ENCODE data around the gene LHCGR. TPM values are rescaled to one million over a fixed set of nuclear protein-coding genes. Genes with fewer than 3 reads are reported as not detected.

Gene LHCGR
- total and polyA plus RNA-seq, 2 of the 13 experiments (the other 11 are each of a cell fraction or from before 2014, with no cell fraction given): not detected

- TF ChIP-seq HNF4A (CRISPR knock-in tag; IDR thresholded peaks at IDR 0.05) (no peak), FOXM1 (CRISPR knock-in tag; IDR thresholded peaks at IDR 0.05) (no peak), HDAC1 (CRISPR knock-in tag; IDR thresholded peaks at IDR 0.05) (no peak), HHEX (CRISPR knock-in tag; IDR thresholded peaks at IDR 0.05) (no peak), ZMYM3 (CRISPR knock-in tag; IDR thresholded peaks at IDR 0.05) (no peak), ZSCAN21 (CRISPR knock-in tag; IDR thresholded peaks at IDR 0.05; ENCODE audit: borderline replicate concordance) (no peak), HIVEP1 (CRISPR knock-in tag; IDR thresholded peaks at IDR 0.05) (no peak), DPF2 (CRISPR knock-in tag; IDR thresholded peaks at IDR 0.05; ENCODE audit: borderline replicate concordance, low read depth) (no peak), PHF5A (CRISPR knock-in tag; IDR thresholded peaks at IDR 0.05; ENCODE audit: low read depth, unreplicated experiment) (no peak), SAFB2 (CRISPR knock-in tag; IDR thresholded peaks at IDR 0.05; ENCODE audit: borderline replicate concordance, low read depth) (no peak), MTF1 (CRISPR knock-in tag; IDR thresholded peaks at IDR 0.05) (no peak), BCLAF1 (IDR thresholded peaks at IDR 0.05) (no peak)
These were observed 61.9 kb downstream of the LHCGR start (continued) for GRCh38 chr2:48693645-48694044.

GRCh38 chr2:48693066-48693465, 62.5 kb downstream of the LHCGR start:
- intact Hi-C loops (cut with micrococcal nuclease; ENCODE audit: unreplicated experiment): no loop called here
- FAIRE-seq: no peak
- TF ChIP-seq ZNF766 (CRISPR knock-in tag; IDR thresholded peaks at IDR 0.05; ENCODE audit: borderline replicate concordance): no peak
- no peak for TF ChIP-seq REXO4 (CRISPR knock-in tag; IDR thresholded peaks at IDR 0.05; ENCODE audit: borderline replicate concordance)
- no peak for TF ChIP-seq IRF1 (CRISPR knock-in tag; IDR thresholded peaks at IDR 0.05; ENCODE audit: low read depth)
- TF ChIP-seq ZNF564 (CRISPR knock-in tag; IDR thresholded peaks at IDR 0.05): no peak
- TF ChIP-seq NONO (IDR thresholded peaks at IDR 0.05): no peak
- TF ChIP-seq NONO (CRISPR knock-in tag; conservative IDR thresholded peaks at IDR 0.05): no peak
- no peak for TF ChIP-seq NR2F1 (CRISPR knock-in tag; IDR thresholded peaks at IDR 0.05)
- TF ChIP-seq ZSCAN31 (CRISPR knock-in tag; IDR thresholded peaks at IDR 0.05; ENCODE audit: low read depth): no peak
- no peak for TF ChIP-seq XRCC5 (optimal IDR thresholded peaks at IDR 0.05; ENCODE audit: low read length)
- TF ChIP-seq CBX2 (IDR thresholded peaks at IDR 0.05; ENCODE audit: low read depth, low read length): no peak
- TF ChIP-seq CBX2 (CRISPR knock-in tag; IDR thresholded peaks at IDR 0.05; ENCODE audit: low read depth): no peak

More at GRCh38 chr2:48693066-48693465, 62.5 kb downstream of the LHCGR start:
- no peaks in the 10 kb centered on the region for H3K36me3 ChIP-seq (replicated peaks in 1 of 2; ENCODE audit: control insufficient read depth in 1 of 2, insufficient read depth in 2 of 2, low read length in 2 of 2)
- H3K4me1 ChIP-seq (ENCODE audit: insufficient read depth, low read length): no peaks in the 10 kb centered on the region
- no peak overlapping the region for H2AFZ ChIP-seq (ENCODE audit: low read length)
- no peak overlapping the region for H3K4me2 ChIP-seq (ENCODE audit: low read depth, low read length)
- no peaks in the 10 kb centered on the region for H3K27me3 ChIP-seq (ENCODE audit: control insufficient read depth in 1 of 2, insufficient read depth in 2 of 2, low read length in 2 of 2)
- H3K27ac ChIP-seq (ENCODE audit: extremely low read length, insufficient read depth, low read length): no peak overlapping the region
- in situ Hi-C loops (cut with HindIII; ENCODE audit: extremely low pct_ligation_motif_present, low pct_unique_long_range_greater_than_20kb): no loop called here
- DNase-seq (ENCODE audit: low spot score): no peak
- H3K4me3 ChIP-seq (replicated peaks in 1 of 3; ENCODE audit: insufficient read depth in 1 of 3, low read depth in 2 of 3, low read length in 3 of 3): no peak overlapping the region
- H3K9me3 ChIP-seq (ENCODE audit: low read length): no peaks in the 10 kb centered on the region
- no peak overlapping the region for H3K9ac ChIP-seq (ENCODE audit: insufficient read depth, low read depth, low read length)
- no peaks in the 10 kb centered on the region for H3K79me2 ChIP-seq (ENCODE audit: insufficient read depth, low read length)
- no peaks in the 10 kb centered on the region for H4K20me1 ChIP-seq (ENCODE audit: insufficient read depth, low read length)
- POLR2A ChIA-PET: no interaction called here
- no TSS peak for BruUV-seq (replicated peaks)
- CTCF ChIA-PET (ENCODE audit: low intra/inter-chr PET ratio, low total read pairs): no interaction called here
- 22% methylated on average over 4 of the region's 4 CpGs for WGBS (ENCODE audit: low lambda C conversion rate)
- no peak for ATAC-seq

Data from HepG2 (cell line).